GM18870 (cell line): ENCODE data around the gene PAPOLA.
"Not testable (repeated sequence)": the region's sequence is repeated elsewhere in the genome, so short reads cannot be mapped to it uniquely, and the experiment has no call there.

Source experiments
- ATAC-seq: cut with Tn5 transposase; IDR thresholded peaks from one replicate; pipeline ENCODE4 v1.9.1; 2021; ENCODE audit warnings: moderate library complexity; ENCODE audit not compliant: unreplicated experiment

PAPOLA gene

GRCh38 chr14:96501740-96502620, at the start of gene PAPOLA:
Gene PAPOLA (plus strand): TSS chr14:96502382. CDS start chr14:96502593, 211 bp downstream.
- peak; percentile 84 for ATAC-seq

GRCh38 chr14:96452684-96453083, 49.5 kb upstream of the PAPOLA start:
- no peak for ATAC-seq

GRCh38 chr14:96455588-96455987, 46.6 kb upstream of the PAPOLA start:
- ATAC-seq, result no peak

- no peak for ATAC-seq
Measured at GRCh38 chr14:96459851-96460250, 42.3 kb upstream of the PAPOLA start.

- ATAC-seq, result no peak
Measured at GRCh38 chr14:96461950-96462798, 40.0 kb upstream of the PAPOLA start.

GRCh38 chr14:96464136-96464535, 38.0 kb upstream of the PAPOLA start:
- no peak for ATAC-seq

GRCh38 chr14:96466918-96467317, 35.3 kb upstream of the PAPOLA start:
- ATAC-seq, result no peak

GRCh38 chr14:96470331-96470730, 31.9 kb upstream of the PAPOLA start:
- ATAC-seq, result no peak

- not testable (repeated sequence) for ATAC-seq
Measured at GRCh38 chr14:96470967-96471366, 31.2 kb upstream of the PAPOLA start.

- no peak for ATAC-seq
Measured at GRCh38 chr14:96478119-96478518, 24.1 kb upstream of the PAPOLA start.

GRCh38 chr14:96479435-96480146, 22.6 kb upstream of the PAPOLA start:
- no peak for ATAC-seq

- ATAC-seq, result no peak
Measured at GRCh38 chr14:96481731-96482314, 20.4 kb upstream of the PAPOLA start.

- no peak for ATAC-seq
Measured at GRCh38 chr14:96482986-96483385, 19.2 kb upstream of the PAPOLA start.

GRCh38 chr14:96484399-96484798, 17.8 kb upstream of the PAPOLA start:
- no peak for ATAC-seq

GRCh38 chr14:96486705-96487104, 15.5 kb upstream of the PAPOLA start:
- no peak for ATAC-seq

- no peak for ATAC-seq
Measured at GRCh38 chr14:96489327-96489726, 12.9 kb upstream of the PAPOLA start.

GRCh38 chr14:96493178-96493577, 9.0 kb upstream of the PAPOLA start:
- ATAC-seq, result no peak

- no peak for ATAC-seq
Measured at GRCh38 chr14:96494331-96494730, 7.9 kb upstream of the PAPOLA start.

- ATAC-seq, result no peak
Measured at GRCh38 chr14:96497087-96497486, 5.1 kb upstream of the PAPOLA start.

- ATAC-seq, result no peak
Measured at GRCh38 chr14:96497586-96497985, 4.6 kb upstream of the PAPOLA start.

- ATAC-seq, result no peak
Measured at GRCh38 chr14:96501217-96501739, 904 bp upstream of the PAPOLA start.
